CD4-positive, alpha-beta memory T cell (primary cell): ENCODE results near the gene CST3. TPM values are rescaled to one million over a fixed set of nuclear protein-coding genes. Genes with fewer than 3 reads are reported as not detected.

Experiments used
- CTCF ChIA-PET: fragments of 350-600 bp; sonication (Branson Sonifier 250); formaldehyde crosslinking; loops from one replicate; lab custom pipeline; 2021; ENCODE audit warnings: inconsistent platforms; ENCODE audit not compliant: partially characterized antibody; lab: Charles Lee
- POLR2A ChIA-PET: fragments of 350-600 bp; sonication (Branson Sonifier 250); formaldehyde crosslinking; loops from one replicate; lab custom pipeline; 2021; ENCODE audit not compliant: partially characterized antibody; lab: Charles Lee
- DNase-seq, 5 donors: peaks; one replicate each; pipeline versions ENCODE4 v3.0.0 to v3.0.0-alpha.2; 2020 to 2022; ENCODE audit warnings: mixed read lengths in 1 of 5
- H3K27ac ChIP-seq: one replicate; pipeline ENCODE4 v1.7.0; 2013; ENCODE audit warnings: low read depth, low read length
- H3K27me3 ChIP-seq: 2 replicates; pipeline ENCODE4 v1.7.0; 2013; ENCODE audit warnings: mild to moderate bottlenecking, low read length, moderate library complexity; ENCODE audit not compliant: insufficient read depth
- H3K36me3 ChIP-seq: 2 replicates; pipeline ENCODE4 v1.7.0; 2013; ENCODE audit warnings: mild to moderate bottlenecking, low read length, moderate library complexity; ENCODE audit not compliant: insufficient read depth
- H3K4me1 ChIP-seq: 2 replicates; pipeline ENCODE4 v1.7.0; 2013; ENCODE audit warnings: mild to moderate bottlenecking, low read length, moderate library complexity; ENCODE audit not compliant: insufficient read depth
- H3K4me3 ChIP-seq, 2 donors: one replicate each; pipeline ENCODE4 v1.7.0; 2013; ENCODE audit warnings: low read length in 2 of 2, mild to moderate bottlenecking in 1 of 2
- H3K9me3 ChIP-seq, 2 donors: one replicate each; pipeline ENCODE4 v1.7.0; 2013; ENCODE audit warnings: low read length in 2 of 2, control low read depth in 1 of 2; ENCODE audit not compliant: control insufficient read depth in 1 of 2
- H3K27ac Mint-ChIP-seq, 7 donors: one replicate each; pipeline ENCODE4 v1.8.0; 2020 to 2021; ENCODE audit warnings: mixed read lengths in 7 of 7, mild to moderate bottlenecking in 6 of 7, inconsistent platforms in 3 of 7, moderate library complexity in 3 of 7
- H3K27me3 Mint-ChIP-seq, 2 donors: one replicate each; pipeline ENCODE4 v1.8.0; 2020 to 2021; ENCODE audit warnings: mixed read lengths in 2 of 2
- H3K36me3 Mint-ChIP-seq, 2 donors: one replicate each; pipeline ENCODE4 v1.8.0; 2020 to 2021; ENCODE audit warnings: mixed read lengths in 2 of 2, inconsistent platforms in 1 of 2, mild to moderate bottlenecking in 1 of 2
- H3K4me1 Mint-ChIP-seq, 4 donors: one replicate each; pipeline ENCODE4 v1.8.0; 2020 to 2021; ENCODE audit warnings: mixed read lengths in 4 of 4, mild to moderate bottlenecking in 1 of 4
- H3K4me3 Mint-ChIP-seq, 8 donors: one replicate each; pipeline ENCODE4 v1.8.0; 2020 to 2021; ENCODE audit warnings: mixed read lengths in 8 of 8, mild to moderate bottlenecking in 7 of 8, moderate library complexity in 6 of 8, inconsistent platforms in 3 of 8
- H3K9me3 Mint-ChIP-seq, 8 donors: one replicate each; pipeline ENCODE4 v1.8.0; 2020 to 2021; ENCODE audit warnings: mixed read lengths in 8 of 8, mild to moderate bottlenecking in 5 of 8, inconsistent platforms in 3 of 8, moderate library complexity in 1 of 8
- intact Hi-C: fragments of 100-400 bp; cut with micrococcal nuclease; formaldehyde crosslinking; loops from one replicate; pipeline ENCODE4 v1.15.1; 2023
- polyA plus RNA-seq, 2 donors: library from polyadenylated mRNA; unstranded; fragments of 300-500 nt; fragmentation: Illumina TruSeq; gene quantifications; one replicate each; pipeline ENCODE4 v1.2.3, GENCODE V29; 2021
- total RNA-seq, 2 experiments: library from RNA; stranded (reverse); gene quantifications; one replicate each; pipeline ENCODE4 v1.2.3, GENCODE V29; 2021

Gene CST3
- total and polyA plus RNA-seq, 4 experiments from 2014 or later = 0.31 to 8.3 (median 6.1) TPM

- Histone ChIP-seq H3K9me3 (no peaks in the 10 kb centered on the region), H3K4me1 (no peaks in the 10 kb centered on the region), H3K27ac (no peak overlapping the region), H3K27me3 (no peaks in the 10 kb centered on the region), H3K4me3 (no peak overlapping the region), H3K36me3 (no peaks in the 10 kb centered on the region)
- Mint-ChIP-seq H3K9me3 (no peaks in the 10 kb centered on the region), H3K27me3 (peaks cover 5 to 9% of the 10 kb centered on the region in 2 donors), H3K36me3 (no peaks in the 10 kb centered on the region), H3K27ac (no peak overlapping the region), H3K4me3 (no peak overlapping the region), H3K4me1 (peaks cover 0 to under 1% (median 0%) of the 10 kb centered on the region in 4 donors)
- CTCF ChIA-PET = no interaction called here
- intact Hi-C loops = no loop called here
- DNase-seq = no peak
- POLR2A ChIA-PET = no interaction called here
Observed at GRCh38 chr20:23631226-23631822, 6.4 kb downstream of the CST3 start.

- CTCF ChIA-PET = no interaction called here
- Histone ChIP-seq H3K4me3 (no peak overlapping the region), H3K36me3 (no peaks in the 10 kb centered on the region), H3K4me1 (no peaks in the 10 kb centered on the region), H3K9me3 (no peaks in the 10 kb centered on the region), H3K27ac (no peak overlapping the region), H3K27me3 (no peaks in the 10 kb centered on the region)
- Mint-ChIP-seq H3K27me3 (peaks cover 3 to 7% of the 10 kb centered on the region in 2 donors), H3K36me3 (no peaks in the 10 kb centered on the region), H3K4me3 (no peak overlapping the region), H3K9me3 (no peaks in the 10 kb centered on the region), H3K27ac (no peak overlapping the region), H3K4me1 (no peaks in the 10 kb centered on the region)
- DNase-seq = no peak
- POLR2A ChIA-PET = no interaction called here
- intact Hi-C loops = no loop called here
Observed at GRCh38 chr20:23630392-23630849, 7.3 kb downstream of the CST3 start.

- intact Hi-C loops = no loop called here
- no peak for DNase-seq
- no peak overlapping the region for H3K27ac Mint-ChIP-seq
- H3K9me3 Mint-ChIP-seq = no peaks in the 10 kb centered on the region
- no peaks in the 10 kb centered on the region for H3K9me3 ChIP-seq
- H3K27ac ChIP-seq = no peak overlapping the region
- no peaks in the 10 kb centered on the region for H3K27me3 ChIP-seq
- ChIA-PET CTCF (no interaction called here), POLR2A (no interaction called here)
- H3K36me3 Mint-ChIP-seq = no peaks in the 10 kb centered on the region
- no peak overlapping the region for H3K4me3 Mint-ChIP-seq
- no peaks in the 10 kb centered on the region for H3K4me1 Mint-ChIP-seq
- H3K27me3 Mint-ChIP-seq = peaks cover 3 to 6% of the 10 kb centered on the region in 2 donors
- H3K4me3 ChIP-seq = no peak overlapping the region
- no peaks in the 10 kb centered on the region for H3K36me3 ChIP-seq
- H3K4me1 ChIP-seq = no peaks in the 10 kb centered on the region
Observed at GRCh38 chr20:23629542-23630391, 8.0 kb downstream of the CST3 start.

GRCh38 chr20:23629017-23629541 lies 8.7 kb downstream of the CST3 start:
- H3K4me1 Mint-ChIP-seq = no peaks in the 10 kb centered on the region
- POLR2A ChIA-PET = no interaction called here
- intact Hi-C loops = no loop called here
- no peak overlapping the region for H3K4me3 Mint-ChIP-seq
- Histone ChIP-seq H3K4me3 (no peak overlapping the region), H3K36me3 (no peaks in the 10 kb centered on the region), H3K27me3 (no peaks in the 10 kb centered on the region), H3K9me3 (no peaks in the 10 kb centered on the region), H3K4me1 (no peaks in the 10 kb centered on the region), H3K27ac (no peak overlapping the region)
- no peaks in the 10 kb centered on the region for H3K36me3 Mint-ChIP-seq
- H3K9me3 Mint-ChIP-seq = no peaks in the 10 kb centered on the region
- H3K27ac Mint-ChIP-seq = peak overlapping the region in 1 of 7 donors; percentile 44
- peaks cover 3 to 8% of the 10 kb centered on the region in 2 donors for H3K27me3 Mint-ChIP-seq
- no peak for DNase-seq
- CTCF ChIA-PET = no interaction called here

- H3K27me3 Mint-ChIP-seq = peaks cover 8% of the 10 kb centered on the region in 2 donors
- POLR2A ChIA-PET = no interaction called here
- Histone ChIP-seq H3K4me3 (no peak overlapping the region), H3K4me1 (no peaks in the 10 kb centered on the region), H3K36me3 (no peaks in the 10 kb centered on the region), H3K27ac (no peak overlapping the region), H3K27me3 (no peaks in the 10 kb centered on the region), H3K9me3 (no peaks in the 10 kb centered on the region)
- CTCF ChIA-PET = no interaction called here
- no peaks in the 10 kb centered on the region for H3K36me3 Mint-ChIP-seq
- intact Hi-C loops = no loop called here
- no peaks in the 10 kb centered on the region for H3K4me1 Mint-ChIP-seq
- peaks cover 0 to 2% (median 0%) of the 10 kb centered on the region in 8 donors for H3K9me3 Mint-ChIP-seq
- H3K27ac Mint-ChIP-seq = no peak overlapping the region
- DNase-seq = no peak
- no peak overlapping the region for H3K4me3 Mint-ChIP-seq
Observed at GRCh38 chr20:23628402-23629016, 9.2 kb downstream of the CST3 start.

GRCh38 chr20:23627501-23627900 lies 10.3 kb downstream of the CST3 start:
- no peak overlapping the region for H3K4me3 ChIP-seq
- POLR2A ChIA-PET = no interaction called here
- Mint-ChIP-seq H3K4me3 (no peak overlapping the region), H3K36me3 (no peaks in the 10 kb centered on the region), H3K9me3 (peaks cover 0 to 2% (median 0%) of the 10 kb centered on the region in 8 donors), H3K27ac (no peak overlapping the region), H3K4me1 (no peaks in the 10 kb centered on the region), H3K27me3 (peaks cover 8% of the 10 kb centered on the region in 2 donors)
- intact Hi-C loops = no loop called here
- H3K27ac ChIP-seq = no peak overlapping the region
- H3K9me3 ChIP-seq = no peaks in the 10 kb centered on the region
- CTCF ChIA-PET = no interaction called here
- DNase-seq = no peak
- no peaks in the 10 kb centered on the region for H3K36me3 ChIP-seq
- no peaks in the 10 kb centered on the region for H3K27me3 ChIP-seq
- H3K4me1 ChIP-seq = no peaks in the 10 kb centered on the region

GRCh38 chr20:23626040-23626620 lies 11.6 kb downstream of the CST3 start:
- POLR2A ChIA-PET = no interaction called here
- CTCF ChIA-PET = no interaction called here

More at GRCh38 chr20:23626040-23626620, 11.6 kb downstream of the CST3 start:
- Mint-ChIP-seq H3K36me3 (no peaks in the 10 kb centered on the region), H3K4me1 (no peaks in the 10 kb centered on the region), H3K4me3 (no peak overlapping the region), H3K9me3 (peaks cover 0 to 2% (median 0%) of the 10 kb centered on the region in 8 donors), H3K27ac (no peak overlapping the region), H3K27me3 (peaks cover 12% of the 10 kb centered on the region in 2 donors)
- Histone ChIP-seq H3K4me3 (no peak overlapping the region), H3K27me3 (no peaks in the 10 kb centered on the region), H3K36me3 (no peaks in the 10 kb centered on the region), H3K4me1 (no peaks in the 10 kb centered on the region), H3K9me3 (no peaks in the 10 kb centered on the region), H3K27ac (no peak overlapping the region)
- no peak for DNase-seq
- intact Hi-C loops = no loop called here
